Measurements from ENCODE around the gene BICRA.

- TF ChIP-seq CTCF (conservative IDR thresholded peaks at IDR 0.05; ENCODE audit: low read length) (no peak), EZH2phosphoT487 (IDR thresholded peaks at IDR 0.05; ENCODE audit: borderline replicate concordance, low read depth, low read length) (no peak)
Measured at GRCh38 chr19:47742634-47743033, 133.7 kb downstream of the BICRA start.
